GM10847 (cell line): Measurements from ENCODE around the gene FHOD1.

Experiments used
- POLR2A ChIP-seq: IDR thresholded peaks from 2 replicates; pipeline ENCODE4 v1.6.1; 2011; ENCODE audit not compliant: insufficient read length; ENCODE audit errors: extremely low read depth

FHOD1 gene

GRCh38 chr16:67260426-67261063, 13.3 kb upstream of the FHOD1 start:
- TF ChIP-seq POLR2A = no peak

- TF ChIP-seq POLR2A = no peak
These were observed 12.4 kb upstream of the FHOD1 start for GRCh38 chr16:67259705-67260104.

- no peak for TF ChIP-seq POLR2A
These were observed 11.0 kb upstream of the FHOD1 start for GRCh38 chr16:67258161-67258835.

GRCh38 chr16:67257486-67258160, 10.3 kb upstream of the FHOD1 start:
- TF ChIP-seq POLR2A = no peak

GRCh38 chr16:67256701-67257230, 9.5 kb upstream of the FHOD1 start:
- no peak for TF ChIP-seq POLR2A

GRCh38 chr16:67255553-67256221, 8.4 kb upstream of the FHOD1 start:
- TF ChIP-seq POLR2A = no peak

GRCh38 chr16:67254801-67255552, 7.7 kb upstream of the FHOD1 start:
- no peak for TF ChIP-seq POLR2A

GRCh38 chr16:67252609-67253497, 5.6 kb upstream of the FHOD1 start:
- TF ChIP-seq POLR2A = no peak

GRCh38 chr16:67250045-67250327, 2.7 kb upstream of the FHOD1 start:
- no peak for TF ChIP-seq POLR2A

- no peak for TF ChIP-seq POLR2A
These were observed 2.1 kb upstream of the FHOD1 start for GRCh38 chr16:67249178-67250044.

- no peak for TF ChIP-seq POLR2A
These were observed 1.3 kb upstream of the FHOD1 start, which contains the start of gene SLC9A5 for GRCh38 chr16:67248401-67249177. SLC9A5 (plus strand) TSS chr16:67248979; CDS start chr16:67249015, 36 bp downstream.

- TF ChIP-seq POLR2A = no peak
These were observed 756 bp upstream of the FHOD1 start for GRCh38 chr16:67248073-67248400.
